ENCODE data around the gene UPK3BL1. TPM values are rescaled to one million over a fixed set of nuclear protein-coding genes. Genes with fewer than 3 reads are reported as not detected.
"Not testable (repeated sequence)": the region's sequence is repeated elsewhere in the genome, so short reads cannot be mapped to it uniquely, and the experiment has no call there.

Gene UPK3BL1
- total RNA-seq, 3 donors from 2014 or later (not counting 1 experiment from before 2014, with no cell fraction given): 73.3 to 83.5 (median 78.0) TPM

DNA sequence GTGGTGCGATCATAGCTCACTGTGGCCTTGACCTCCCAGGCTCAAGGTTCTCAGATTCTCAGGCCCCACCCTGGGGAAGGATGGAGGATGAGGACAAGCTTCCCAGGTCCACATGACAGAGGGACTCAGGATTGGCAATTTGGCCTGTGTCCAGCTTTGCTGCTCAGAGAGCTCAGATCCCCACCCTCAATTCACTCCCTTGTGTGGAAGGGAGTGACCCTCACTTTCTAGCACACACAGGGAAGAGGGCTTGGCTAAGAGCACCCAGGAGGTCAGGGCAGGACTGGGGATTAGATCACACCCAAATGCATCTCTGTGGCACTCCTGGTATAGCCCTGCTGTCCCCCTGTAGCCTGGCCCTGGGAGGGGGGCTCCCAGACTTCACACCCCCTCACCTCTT is 813 bp upstream of the UPK3BL1 start:
- not testable (repeated sequence) for ATAC-seq

DNA sequence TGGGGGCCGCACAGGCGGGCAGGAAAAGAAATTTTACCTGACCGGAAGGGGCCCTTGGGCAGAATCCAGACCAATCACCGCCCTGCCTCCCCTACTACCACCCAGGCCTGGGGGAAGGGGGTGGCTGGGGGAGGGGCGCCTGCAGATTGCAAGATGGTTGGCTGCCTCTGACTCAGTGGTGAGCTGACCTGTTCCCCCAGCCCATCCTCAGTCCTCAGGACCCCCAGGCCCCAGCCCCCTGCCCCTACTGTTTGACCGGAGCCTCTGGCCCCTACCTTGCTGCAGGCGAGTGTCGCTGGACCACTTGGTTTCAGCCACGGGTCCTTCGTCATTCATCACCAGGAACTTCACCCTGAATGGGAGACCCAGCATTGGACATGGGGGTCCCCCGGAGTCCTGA is 3.7 kb downstream of the UPK3BL1 start:
- H3K4me1 ChIP-seq (ENCODE audit: control insufficient read depth, insufficient read depth, low read length); H3K27ac Mint-ChIP-seq; H3K4me3 ChIP-seq (ENCODE audit: low read length); ATAC-seq; intact Hi-C loops (cut with micrococcal nuclease); H3K4me3 Mint-ChIP-seq; H3K27me3 Mint-ChIP-seq (ENCODE audit: low read depth in 2 of 2); H3K27me3 ChIP-seq (ENCODE audit: control insufficient read depth, insufficient read depth, low read length); H3K27ac ChIP-seq (ENCODE audit: low read length); H3K36me3 Mint-ChIP-seq; H3K36me3 ChIP-seq (ENCODE audit: control insufficient read depth, insufficient read depth, low read length); H3K9me3 Mint-ChIP-seq; H3K9me3 ChIP-seq (ENCODE audit: control insufficient read depth, insufficient read depth, low read length); H3K4me1 Mint-ChIP-seq: not testable (repeated sequence)
- DNase-seq: peak in 1 of 2 donors; percentile 1
- 96% methylated on average over 5 of the region's 11 CpGs for WGBS (ENCODE audit: insufficient coverage)

More for the DNA sequence above, 813 bp upstream of the UPK3BL1 start:
- H3K4me1 ChIP-seq (ENCODE audit: control insufficient read depth, insufficient read depth, low read length); H3K27me3 ChIP-seq (ENCODE audit: control insufficient read depth, insufficient read depth, low read length); DNase-seq; intact Hi-C loops (cut with micrococcal nuclease); H3K4me3 Mint-ChIP-seq; H3K36me3 Mint-ChIP-seq; H3K36me3 ChIP-seq (ENCODE audit: control insufficient read depth, insufficient read depth, low read length); H3K4me3 ChIP-seq (ENCODE audit: low read length); H3K27ac ChIP-seq (ENCODE audit: low read length); H3K9me3 Mint-ChIP-seq; H3K4me1 Mint-ChIP-seq; H3K27me3 Mint-ChIP-seq (ENCODE audit: low read depth in 2 of 2); H3K27ac Mint-ChIP-seq; H3K9me3 ChIP-seq (ENCODE audit: control insufficient read depth, insufficient read depth, low read length): not testable (repeated sequence)
- no CpG with 5 or more reads among the region's 1 CpG for WGBS (ENCODE audit: insufficient coverage)

DNA sequence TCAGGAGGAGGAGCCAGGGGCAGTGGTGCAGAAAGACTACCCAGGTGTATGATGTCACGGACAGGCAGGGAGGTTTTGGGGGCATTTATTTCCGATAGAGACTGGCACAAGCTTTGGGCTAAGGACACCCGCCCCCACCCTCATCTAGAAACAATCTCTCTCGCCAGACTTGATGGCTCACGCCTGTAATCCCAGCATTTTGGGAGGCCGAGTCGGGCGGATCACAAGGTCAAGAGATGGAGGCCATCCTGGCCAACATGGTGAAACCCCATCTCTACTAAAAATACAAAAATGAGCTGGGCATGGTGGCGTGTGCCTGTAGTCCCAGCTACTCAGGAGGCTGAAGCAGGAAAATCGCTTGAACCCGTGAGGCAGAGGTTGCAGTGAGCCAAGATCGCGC is 5.6 kb downstream of the UPK3BL1 start:
- H3K36me3 Mint-ChIP-seq; ATAC-seq; H3K27ac ChIP-seq (ENCODE audit: low read length); H3K4me1 ChIP-seq (ENCODE audit: control insufficient read depth, insufficient read depth, low read length); H3K9me3 Mint-ChIP-seq; DNase-seq; H3K27me3 Mint-ChIP-seq (ENCODE audit: low read depth in 2 of 2); H3K4me3 ChIP-seq (ENCODE audit: low read length); H3K9me3 ChIP-seq (ENCODE audit: control insufficient read depth, insufficient read depth, low read length); H3K36me3 ChIP-seq (ENCODE audit: control insufficient read depth, insufficient read depth, low read length); H3K27me3 ChIP-seq (ENCODE audit: control insufficient read depth, insufficient read depth, low read length); intact Hi-C loops (cut with micrococcal nuclease); H3K4me3 Mint-ChIP-seq; H3K27ac Mint-ChIP-seq; H3K4me1 Mint-ChIP-seq: not testable (repeated sequence)
- WGBS (ENCODE audit: insufficient coverage): 92% methylated on average over 7 of the region's 13 CpGs

DNA sequence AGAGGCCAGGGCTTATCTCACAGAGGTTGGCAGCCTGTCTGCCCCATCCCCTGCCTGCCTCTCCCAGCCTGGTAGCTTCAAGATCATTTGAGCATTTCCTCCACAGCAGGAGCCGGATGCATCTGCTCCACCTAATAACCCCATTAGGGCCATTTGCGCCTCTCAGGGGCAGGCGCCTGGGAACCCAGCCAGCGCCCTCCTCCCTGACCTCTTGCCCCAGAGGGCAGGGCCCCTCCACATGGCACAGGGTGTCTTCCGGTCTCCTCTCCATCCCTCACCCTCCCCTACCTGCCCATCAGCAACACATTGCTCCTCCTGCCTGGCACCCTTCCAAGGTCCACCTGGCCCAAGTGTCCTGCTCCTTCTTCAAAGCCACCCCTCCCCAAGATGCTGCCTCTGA is 7.2 kb downstream of the UPK3BL1 start:
- not testable (repeated sequence) for H3K9me3 Mint-ChIP-seq

DNA sequence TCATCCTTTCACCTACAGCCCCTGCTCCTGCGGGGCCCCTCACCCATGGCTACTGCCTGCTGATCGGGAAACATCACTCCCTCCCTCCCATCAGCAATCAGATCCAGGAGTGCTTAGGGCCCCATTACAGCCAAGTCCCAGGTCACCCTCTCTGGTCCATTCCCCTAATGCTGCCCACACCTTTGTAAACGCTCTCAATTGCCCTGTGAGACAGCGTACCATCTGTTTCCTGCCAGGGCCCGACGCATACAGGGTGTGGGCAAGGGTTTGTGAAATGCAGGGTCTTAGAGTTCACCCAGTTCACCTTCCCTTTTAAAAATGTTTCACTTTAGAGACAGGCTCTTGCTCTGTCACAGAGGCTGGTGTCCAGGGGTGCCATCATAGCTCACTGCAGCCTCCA is 8.3 kb downstream of the UPK3BL1 start:
- H3K4me1 ChIP-seq (ENCODE audit: control insufficient read depth, insufficient read depth, low read length); H3K9me3 ChIP-seq (ENCODE audit: control insufficient read depth, insufficient read depth, low read length); H3K27me3 Mint-ChIP-seq (ENCODE audit: low read depth in 2 of 2); DNase-seq; H3K27ac ChIP-seq (ENCODE audit: low read length); H3K36me3 Mint-ChIP-seq; intact Hi-C loops (cut with micrococcal nuclease); H3K4me3 ChIP-seq (ENCODE audit: low read length); H3K36me3 ChIP-seq (ENCODE audit: control insufficient read depth, insufficient read depth, low read length); H3K27me3 ChIP-seq (ENCODE audit: control insufficient read depth, insufficient read depth, low read length); H3K27ac Mint-ChIP-seq; H3K9me3 Mint-ChIP-seq; H3K4me3 Mint-ChIP-seq; H3K4me1 Mint-ChIP-seq: not testable (repeated sequence)
- no CpG with 5 or more reads among the region's 6 CpGs for WGBS (ENCODE audit: insufficient coverage)
- ATAC-seq: peak in 1 of 3 donors; percentile 4

More for the DNA sequence above, 7.2 kb downstream of the UPK3BL1 start:
- H3K36me3 Mint-ChIP-seq; H3K4me1 Mint-ChIP-seq; H3K27ac ChIP-seq (ENCODE audit: low read length); H3K4me3 Mint-ChIP-seq; intact Hi-C loops (cut with micrococcal nuclease); H3K27me3 Mint-ChIP-seq (ENCODE audit: low read depth in 2 of 2); H3K4me1 ChIP-seq (ENCODE audit: control insufficient read depth, insufficient read depth, low read length); ATAC-seq; H3K9me3 ChIP-seq (ENCODE audit: control insufficient read depth, insufficient read depth, low read length); H3K27ac Mint-ChIP-seq; H3K4me3 ChIP-seq (ENCODE audit: low read length); DNase-seq; H3K36me3 ChIP-seq (ENCODE audit: control insufficient read depth, insufficient read depth, low read length); H3K27me3 ChIP-seq (ENCODE audit: control insufficient read depth, insufficient read depth, low read length): not testable (repeated sequence)
- no CpG with 5 or more reads among the region's 5 CpGs for WGBS (ENCODE audit: insufficient coverage)

DNA sequence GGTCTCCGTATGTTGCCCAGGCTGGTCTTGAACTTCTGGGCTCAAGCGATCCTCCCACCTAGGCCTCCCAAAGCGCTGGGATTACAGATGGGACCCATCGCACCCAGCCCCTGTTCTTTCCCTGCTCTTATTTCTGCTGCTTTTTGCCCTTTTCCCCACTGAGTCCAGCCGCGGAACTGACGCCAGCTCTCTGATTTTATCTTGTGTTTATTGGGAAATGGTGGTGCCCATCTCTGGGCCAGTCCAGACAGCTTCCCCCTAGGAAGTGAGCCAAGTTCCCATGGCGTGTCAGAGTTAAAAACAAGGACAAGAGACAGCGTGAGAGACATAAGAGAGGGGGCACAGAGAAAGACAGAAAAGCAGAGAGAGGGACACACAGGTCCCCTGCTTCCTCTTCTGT is 12.0 kb downstream of the UPK3BL1 start:
- H3K27me3 Mint-ChIP-seq (ENCODE audit: low read depth in 2 of 2); H3K4me3 ChIP-seq (ENCODE audit: low read length); H3K27ac Mint-ChIP-seq; ATAC-seq; H3K36me3 ChIP-seq (ENCODE audit: control insufficient read depth, insufficient read depth, low read length); H3K9me3 ChIP-seq (ENCODE audit: control insufficient read depth, insufficient read depth, low read length); intact Hi-C loops (cut with micrococcal nuclease); H3K4me3 Mint-ChIP-seq; H3K27me3 ChIP-seq (ENCODE audit: control insufficient read depth, insufficient read depth, low read length); H3K4me1 ChIP-seq (ENCODE audit: control insufficient read depth, insufficient read depth, low read length); H3K36me3 Mint-ChIP-seq; H3K27ac ChIP-seq (ENCODE audit: low read length); H3K9me3 Mint-ChIP-seq; DNase-seq; H3K4me1 Mint-ChIP-seq: not testable (repeated sequence)
- 100% methylated on average over 1 of the region's 9 CpGs for WGBS (ENCODE audit: insufficient coverage)

DNA sequence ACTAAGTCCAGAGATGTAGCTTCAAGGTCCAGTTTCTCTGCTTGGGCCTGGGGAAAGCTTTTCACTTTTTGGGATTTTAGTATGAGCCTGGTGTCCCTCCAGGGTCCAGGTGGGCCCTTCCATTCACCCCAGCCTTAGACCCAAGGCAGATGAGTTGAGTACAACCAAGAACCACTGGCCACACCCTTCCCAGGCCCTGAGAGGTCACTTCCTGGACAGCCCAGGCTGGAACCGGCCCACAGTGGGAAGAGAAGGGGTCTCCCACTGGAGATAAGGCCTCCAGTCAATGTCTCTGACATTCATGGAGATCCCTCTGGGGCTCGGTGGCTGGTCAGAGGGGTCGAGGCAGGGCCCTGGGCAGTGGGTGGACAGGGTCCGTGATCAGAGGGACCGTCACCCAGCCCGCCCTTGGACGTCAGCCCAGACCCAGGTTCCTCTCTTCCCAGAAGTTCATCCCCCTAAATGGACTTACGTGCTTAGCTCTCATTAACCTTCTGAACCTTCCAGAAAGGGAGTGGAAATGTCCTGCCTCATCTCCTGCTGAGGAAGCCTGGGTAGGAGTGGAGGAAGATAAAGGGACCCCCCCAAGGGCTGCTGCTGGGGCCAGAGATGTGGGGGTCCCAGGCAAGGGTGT is 15.2 kb downstream of the UPK3BL1 start:
- H3K4me3 Mint-ChIP-seq; H3K27me3 ChIP-seq (ENCODE audit: control insufficient read depth, insufficient read depth, low read length); H3K9me3 ChIP-seq (ENCODE audit: control insufficient read depth, insufficient read depth, low read length); H3K27ac Mint-ChIP-seq; DNase-seq; H3K27me3 Mint-ChIP-seq (ENCODE audit: low read depth in 2 of 2); H3K9me3 Mint-ChIP-seq; intact Hi-C loops (cut with micrococcal nuclease); H3K27ac ChIP-seq (ENCODE audit: low read length); H3K36me3 ChIP-seq (ENCODE audit: control insufficient read depth, insufficient read depth, low read length); H3K4me1 Mint-ChIP-seq; H3K4me3 ChIP-seq (ENCODE audit: low read length); ATAC-seq; H3K4me1 ChIP-seq (ENCODE audit: control insufficient read depth, insufficient read depth, low read length); H3K36me3 Mint-ChIP-seq: not testable (repeated sequence)
- WGBS (ENCODE audit: insufficient coverage): no CpG with 5 or more reads among the region's 8 CpGs

DNA sequence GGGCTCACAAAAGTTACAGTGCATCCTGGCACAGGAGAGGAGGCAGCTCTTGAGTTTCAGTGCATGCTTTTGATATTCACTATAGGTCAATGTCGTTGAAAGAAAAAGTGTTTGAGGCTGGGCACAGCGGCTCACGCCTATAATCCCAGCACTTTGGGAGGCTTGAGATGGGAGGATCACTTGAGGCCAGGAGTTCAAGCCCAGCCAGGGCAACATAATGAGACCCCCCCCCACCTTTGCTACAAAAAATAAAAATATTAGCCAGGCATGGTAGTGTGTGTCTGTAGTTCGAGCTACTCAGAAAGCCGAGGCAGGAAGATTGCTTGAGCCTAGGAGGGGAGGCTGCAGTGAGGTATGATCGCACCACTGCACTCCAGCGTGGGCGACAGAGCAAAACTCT is 24.5 kb downstream of the UPK3BL1 start:
- H3K27ac ChIP-seq (ENCODE audit: low read length); H3K4me1 Mint-ChIP-seq; H3K27ac Mint-ChIP-seq; H3K36me3 Mint-ChIP-seq; H3K9me3 ChIP-seq (ENCODE audit: control insufficient read depth, insufficient read depth, low read length); H3K4me3 ChIP-seq (ENCODE audit: low read length); ATAC-seq; intact Hi-C loops (cut with micrococcal nuclease); H3K4me1 ChIP-seq (ENCODE audit: control insufficient read depth, insufficient read depth, low read length); H3K9me3 Mint-ChIP-seq; H3K4me3 Mint-ChIP-seq; H3K27me3 Mint-ChIP-seq (ENCODE audit: low read depth in 2 of 2); H3K27me3 ChIP-seq (ENCODE audit: control insufficient read depth, insufficient read depth, low read length); H3K36me3 ChIP-seq (ENCODE audit: control insufficient read depth, insufficient read depth, low read length): not testable (repeated sequence)
- no CpG with 5 or more reads among the region's 8 CpGs for whole genome bisulfite sequencing (ENCODE audit: insufficient coverage)
- DNase-seq: peak in 1 of 2 donors; percentile 0
